ENCODE measurements around the gene GARIN5B. TPM values are rescaled to one million over a fixed set of nuclear protein-coding genes. Genes with fewer than 3 reads are reported as not detected.

The GARIN5B gene
- polyA plus RNA-seq, 1 of the 3 experiments (the other 2 are of a cell fraction): not detected

GRCh38 chr19:55324662-55325061, 38.4 kb downstream of the GARIN5B start:
- Histone ChIP-seq H3F3A (replicated peaks; ENCODE audit: insufficient read depth) (peaks cover 6% of the 10 kb centered on the region), H3K9me3 (no peaks in the 10 kb centered on the region), H3K9ac (no peak overlapping the region), H2AFZ (ENCODE audit: low read depth) (no peak overlapping the region), H3K27ac (ENCODE audit: low read depth in 2 of 2, low read length in 1 of 2) (no peak overlapping the region), H3K36me3 (replicated peaks in 1 of 2; ENCODE audit: control insufficient read depth in 1 of 2, insufficient read depth in 2 of 2, low read length in 1 of 2) (no peaks in the 10 kb centered on the region), H3K4me2 (no peak overlapping the region), H3K79me2 (ENCODE audit: insufficient read depth) (no peaks in the 10 kb centered on the region), H3K4me1 (ENCODE audit: control insufficient read depth in 1 of 2, insufficient read depth in 2 of 2, low read depth in 1 of 2, low read length in 1 of 2) (no peaks in the 10 kb centered on the region), H4K20me1 (ENCODE audit: insufficient read depth) (no peaks in the 10 kb centered on the region), H3K9me2 (no peaks in the 10 kb centered on the region), H3K27me3 (ENCODE audit: insufficient read depth) (no peaks in the 10 kb centered on the region), H3K4me3 (ENCODE audit: low read depth in 2 of 2, low read length in 1 of 2) (no peak overlapping the region)
- WGBS (ENCODE audit: low lambda C conversion rate): 96% methylated on average over 6 of the region's 6 CpGs
- POLR2A ChIA-PET: no interaction called here
- CTCF ChIA-PET: interaction anchor here (3.8 kb wide), 1 partner anchor 22 kb away, joined by 19 read pairs; no protein-coding TSS in a partner anchor
- TF ChIP-seq RAD21 (IDR thresholded peaks at IDR 0.05; ENCODE audit: low read length): no peak
- no peak for TF ChIP-seq CTCF (IDR thresholded peaks at IDR 0.05)
- TF ChIP-seq EP300 (IDR thresholded peaks at IDR 0.05; ENCODE audit: borderline replicate concordance in 1 of 2, low read depth in 1 of 2, low read length in 1 of 2): no peak
- no peak for TF ChIP-seq TAF1 (IDR thresholded peaks at IDR 0.05; ENCODE audit: borderline replicate concordance, low read depth, low read length)
- TF ChIP-seq MEF2A (IDR thresholded peaks at IDR 0.05; ENCODE audit: borderline replicate concordance, low read depth): no peak
- no peak for TF ChIP-seq FOSL2 (IDR thresholded peaks at IDR 0.05; ENCODE audit: borderline replicate concordance, low read depth)
- no peak for TF ChIP-seq EZH2phosphoT487 (IDR thresholded peaks at IDR 0.05; ENCODE audit: borderline replicate concordance, low read depth)
- TF ChIP-seq FOXM1 (IDR thresholded peaks at IDR 0.05; ENCODE audit: low read depth): no peak
- no peak for TF ChIP-seq TEAD4 (IDR thresholded peaks at IDR 0.05; ENCODE audit: borderline replicate concordance, insufficient read depth)
- no peak for TF ChIP-seq NRF1 (IDR thresholded peaks at IDR 0.05; ENCODE audit: low read depth, low read length)
- DNase-seq: no peak

GRCh38 chr19:55322204-55322885, 40.7 kb downstream of the GARIN5B start:
- H3F3A ChIP-seq (replicated peaks; ENCODE audit: insufficient read depth): no peaks in the 10 kb centered on the region
- WGBS (ENCODE audit: low lambda C conversion rate): 70% methylated on average over 10 of the region's 12 CpGs
- H3K9me3 ChIP-seq: no peaks in the 10 kb centered on the region
- ChIA-PET POLR2A (interaction anchor here (1.3 kb wide), 1 partner anchor 9 kb away, joined by 4 read pairs; no protein-coding TSS in a partner anchor), CTCF (interaction anchor here (0.7 to 3.8 kb wide), 5 partner anchors 18 to 97 kb away, joined by 3 to 21 read pairs (median 3); no protein-coding TSS in a partner anchor)
- no peak for DNase-seq
- H3K9me2 ChIP-seq: no peaks in the 10 kb centered on the region
- no peak overlapping the region for H3K4me2 ChIP-seq
- no peaks in the 10 kb centered on the region for H3K36me3 ChIP-seq (replicated peaks in 1 of 2; ENCODE audit: control insufficient read depth in 1 of 2, insufficient read depth in 2 of 2, low read length in 1 of 2)
- H3K4me3 ChIP-seq (ENCODE audit: low read depth in 2 of 2, low read length in 1 of 2): no peak overlapping the region
- H3K9ac ChIP-seq: no peak overlapping the region
- H4K20me1 ChIP-seq (ENCODE audit: insufficient read depth): no peaks in the 10 kb centered on the region
- H3K27ac ChIP-seq (ENCODE audit: low read depth in 2 of 2, low read length in 1 of 2): no peak overlapping the region
- H3K4me1 ChIP-seq (ENCODE audit: control insufficient read depth in 1 of 2, insufficient read depth in 2 of 2, low read depth in 1 of 2, low read length in 1 of 2): no peaks in the 10 kb centered on the region
- H3K27me3 ChIP-seq (ENCODE audit: insufficient read depth): no peaks in the 10 kb centered on the region
- H2AFZ ChIP-seq (ENCODE audit: low read depth): no peak overlapping the region
- no peaks in the 10 kb centered on the region for H3K79me2 ChIP-seq (ENCODE audit: insufficient read depth)
- TF ChIP-seq NRF1 (IDR thresholded peaks at IDR 0.05; ENCODE audit: low read depth, low read length): no peak
- TF ChIP-seq MAX (IDR thresholded peaks at IDR 0.05; ENCODE audit: low read depth): no peak
- no peak for TF ChIP-seq PBX3 (IDR thresholded peaks at IDR 0.05)
- TF ChIP-seq USF1 (IDR thresholded peaks at IDR 0.05; ENCODE audit: borderline replicate concordance, low read depth): no peak
- TF ChIP-seq ELF1 (IDR thresholded peaks at IDR 0.05): no peak
- no peak for TF ChIP-seq RFX5 (IDR thresholded peaks at IDR 0.05; ENCODE audit: low read length)
- TF ChIP-seq TEAD4 (IDR thresholded peaks at IDR 0.05; ENCODE audit: borderline replicate concordance, insufficient read depth): no peak
- no peak for TF ChIP-seq SMC3 (IDR thresholded peaks at IDR 0.05; ENCODE audit: low read depth, low read length)
- TF ChIP-seq GATA2 (CRISPR knock-in tag; IDR thresholded peaks at IDR 0.05): no peak
- no peak for TF ChIP-seq MXI1 (IDR thresholded peaks at IDR 0.05; ENCODE audit: low read depth, low read length)
- no peak for TF ChIP-seq FOSL2 (IDR thresholded peaks at IDR 0.05; ENCODE audit: borderline replicate concordance, low read depth)
- no peak for TF ChIP-seq GABPA (IDR thresholded peaks at IDR 0.05; ENCODE audit: low read depth)
- TF ChIP-seq IRF3 (IDR thresholded peaks at IDR 0.05; ENCODE audit: low read depth, low read length): no peak
- TF ChIP-seq RAD21 (IDR thresholded peaks at IDR 0.05; ENCODE audit: low read length): no peak
- no peak for TF ChIP-seq FOXM1 (IDR thresholded peaks at IDR 0.05; ENCODE audit: low read depth)
- no peak for TF ChIP-seq SIN3A (IDR thresholded peaks at IDR 0.05; ENCODE audit: borderline replicate concordance, low read depth, low read length)
- TF ChIP-seq FOXJ3 (CRISPR knock-in tag; IDR thresholded peaks at IDR 0.05): no peak
